A673 (cell line): ENCODE measurements around the gene SPDYA. TPM values are rescaled to one million over a fixed set of nuclear protein-coding genes. Genes with fewer than 3 reads are reported as not detected.

Source experiments
- BruUV-seq: library from RNA; stranded (reverse); fragments of 400-500 nt; replicated peaks from 2 replicates; lab custom pipeline; 2021; lab: Mats Ljungman, UMichigan
- CTCF ChIA-PET: fragments of 300-600 bp; sonication (Branson Sonifier 250); formaldehyde crosslinking; loops from one replicate; lab custom pipeline; 2022; ENCODE audit warnings: antibody characterized with exemption; lab: Charles Lee
- POLR2A ChIA-PET: fragments of 300-600 bp; sonication (Branson Sonifier 250); formaldehyde crosslinking; loops from one replicate; lab custom pipeline; 2022; ENCODE audit warnings: antibody characterized with exemption; ENCODE audit not compliant: low non-redundant PET; lab: Charles Lee
- DNase-seq: peaks from one replicate; pipeline ENCODE4 v3.0.0-alpha.2; 2015; ENCODE audit warnings: low spot score
- H3K27ac ChIP-seq: fragments of 200-600 bp; sonication (generic); 2 replicates; pipeline ENCODE4 v1.5.1; 2016; ENCODE audit warnings: mixed run types, low read depth, mild to moderate bottlenecking, mixed read lengths, antibody characterized with exemption, low read length; ENCODE audit not compliant: poor library complexity, severe bottlenecking
- H3K27me3 ChIP-seq: fragments of 200-600 bp; sonication (generic); replicated peaks from 2 replicates; pipeline ENCODE4 v1.6.1; 2017; ENCODE audit warnings: mixed run types, low read depth, mild to moderate bottlenecking, mixed read lengths, antibody characterized with exemption, low read length; ENCODE audit not compliant: insufficient read depth, poor library complexity
- H3K36me3 ChIP-seq: fragments of 200-600 bp; sonication (generic); 2 replicates; pipeline ENCODE4 v1.6.1; 2016; ENCODE audit warnings: mixed run types, mild to moderate bottlenecking, mixed read lengths, antibody characterized with exemption, low read length; ENCODE audit not compliant: insufficient read depth, poor library complexity, severe bottlenecking
- H3K4me1 ChIP-seq: fragments of 200-600 bp; sonication (generic); 2 replicates; pipeline ENCODE4 v1.6.1; 2017; ENCODE audit warnings: mixed run types, mild to moderate bottlenecking, mixed read lengths, antibody characterized with exemption, low read length; ENCODE audit not compliant: insufficient read depth, poor library complexity, severe bottlenecking
- H3K4me3 ChIP-seq: fragments of 200-600 bp; sonication (generic); 2 replicates; pipeline ENCODE4 v1.5.1; 2016; ENCODE audit warnings: low read depth, mixed run types, mild to moderate bottlenecking, mixed read lengths, low read length; ENCODE audit not compliant: poor library complexity, severe bottlenecking
- H3K9me3 ChIP-seq: fragments of 200-600 bp; sonication (generic); 2 replicates; pipeline ENCODE4 v1.6.1; 2016; ENCODE audit warnings: mixed run types, low read depth, mild to moderate bottlenecking, mixed read lengths, antibody characterized with exemption, low read length; ENCODE audit not compliant: poor library complexity, severe bottlenecking
- CTCF ChIP-seq: fragments of 300-800, 200-600 bp; sonication (generic); conservative IDR thresholded peaks from 2 replicates; pipeline ENCODE4 v1.5.1; 2017; ENCODE audit warnings: low read depth, mild to moderate bottlenecking, antibody characterized with exemption, low read length, moderate library complexity, mixed read lengths
- EZH2 ChIP-seq: fragments of 200-600 bp; sonication (generic); IDR thresholded peaks from 2 replicates; pipeline ENCODE4 v1.6.1; 2017; ENCODE audit warnings: borderline replicate concordance, low read depth, mild to moderate bottlenecking, mixed read lengths, antibody characterized with exemption, low read length; ENCODE audit not compliant: poor library complexity, severe bottlenecking
- intact Hi-C: fragments of 100-400 bp; cut with micrococcal nuclease; formaldehyde crosslinking; loops from one replicate; pipeline ENCODE4 v1.10.0; 2022; ENCODE audit not compliant: unreplicated experiment
- total RNA-seq: library from RNA; stranded (reverse); gene quantifications from 2 replicates; pipeline ENCODE4 v1.2.3, GENCODE V29; 2021

The SPDYA gene
- total RNA-seq, 1 experiment from 2014 or later, result 1.2 TPM

- ChIA-PET POLR2A (no interaction called here), CTCF (no interaction called here)
- Histone ChIP-seq H3K27me3 (no peaks in the 10 kb centered on the region), H3K4me3 (no peak overlapping the region), H3K9me3 (no peaks in the 10 kb centered on the region), H3K4me1 (no peaks in the 10 kb centered on the region), H3K36me3 (no peaks in the 10 kb centered on the region), H3K27ac (no peak overlapping the region)
- DNase-seq, result peak; percentile 6
- intact Hi-C loops, result no loop called here
- BruUV-seq, result no TSS peak
- TF ChIP-seq EZH2 (no peak), CTCF (no peak)
Measured at GRCh38 chr2:28835781-28836180, 25.1 kb downstream of the SPDYA start.

- Histone ChIP-seq H3K9me3 (no peaks in the 10 kb centered on the region), H3K27me3 (no peaks in the 10 kb centered on the region), H3K36me3 (no peaks in the 10 kb centered on the region), H3K4me1 (no peaks in the 10 kb centered on the region), H3K4me3 (no peak overlapping the region), H3K27ac (no peak overlapping the region)
- CTCF ChIA-PET, result no interaction called here
- BruUV-seq, result no TSS peak
- intact Hi-C loops, result no loop called here
- POLR2A ChIA-PET, result no interaction called here
- TF ChIP-seq EZH2 (no peak), CTCF (no peak)
- DNase-seq, result no peak
Measured at GRCh38 chr2:28838971-28839370, 28.3 kb downstream of the SPDYA start.

- H3K9me3 ChIP-seq, result no peaks in the 10 kb centered on the region
- ChIA-PET CTCF (no interaction called here), POLR2A (no interaction called here)
- TF ChIP-seq EZH2 (no peak), CTCF (no peak)
- H3K4me3 ChIP-seq, result no peak overlapping the region
- no peaks in the 10 kb centered on the region for H3K4me1 ChIP-seq
- intact Hi-C loops, result no loop called here
- DNase-seq, result no peak
- H3K36me3 ChIP-seq, result no peaks in the 10 kb centered on the region
- BruUV-seq, result no TSS peak
- no peak overlapping the region for H3K27ac ChIP-seq
- no peaks in the 10 kb centered on the region for H3K27me3 ChIP-seq
Measured at GRCh38 chr2:28842042-28842441, 31.4 kb downstream of the SPDYA start.
